HG03558 (cell line): ENCODE results near the gene CORO2B.
"Not testable (repeated sequence)": the region's sequence is repeated elsewhere in the genome, so short reads cannot be mapped to it uniquely, and the experiment has no call there.

ENCODE experiments used
- ATAC-seq: cut with Tn5 transposase; IDR thresholded peaks from one replicate; pipeline ENCODE4 v1.9.1; 2021; ENCODE audit warnings: moderate number of reproducible peaks; ENCODE audit not compliant: unreplicated experiment; ENCODE audit errors: extremely low read depth

The CORO2B gene

DNA sequence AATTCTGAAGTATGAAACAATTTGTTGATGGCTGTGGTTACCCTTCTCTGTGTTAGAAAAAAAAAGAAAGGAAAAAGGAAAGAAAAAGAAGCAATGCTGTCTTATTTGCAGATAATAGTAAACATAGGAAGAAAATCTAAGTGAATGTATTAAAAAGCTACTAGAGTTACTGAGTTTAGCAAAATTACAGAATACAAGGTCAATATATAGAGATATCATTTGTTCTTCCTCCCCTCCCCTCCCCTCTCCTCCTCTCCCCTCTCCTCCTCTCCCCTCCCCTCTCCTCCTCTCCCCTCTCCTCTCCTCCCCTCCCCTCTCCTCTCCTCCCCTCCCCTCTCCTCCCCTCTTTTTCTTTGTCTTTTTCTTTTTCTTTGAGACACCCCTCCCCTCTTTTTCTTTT, 172.8 kb downstream of the CORO2B start:
- ATAC-seq: no peak

DNA sequence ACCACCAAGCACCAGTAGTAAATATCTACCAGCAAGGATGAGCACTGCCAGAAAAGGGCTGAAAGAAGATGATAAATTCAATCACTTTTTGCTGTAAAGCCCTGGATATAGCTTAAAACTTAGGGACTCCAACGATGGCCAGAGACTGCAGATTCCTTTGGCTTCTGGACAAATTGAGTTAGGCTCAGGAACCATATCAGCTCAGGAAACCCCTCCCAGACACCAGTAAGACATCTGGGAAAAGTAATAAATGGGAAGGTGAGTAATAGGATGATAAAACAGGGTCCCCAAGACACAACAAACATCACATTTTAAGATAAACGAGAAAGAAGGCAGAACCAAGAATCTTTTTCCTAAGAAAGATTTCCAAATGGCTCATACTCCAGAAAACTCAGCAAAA, 176.9 kb downstream of the CORO2B start:
- no peak for ATAC-seq

DNA sequence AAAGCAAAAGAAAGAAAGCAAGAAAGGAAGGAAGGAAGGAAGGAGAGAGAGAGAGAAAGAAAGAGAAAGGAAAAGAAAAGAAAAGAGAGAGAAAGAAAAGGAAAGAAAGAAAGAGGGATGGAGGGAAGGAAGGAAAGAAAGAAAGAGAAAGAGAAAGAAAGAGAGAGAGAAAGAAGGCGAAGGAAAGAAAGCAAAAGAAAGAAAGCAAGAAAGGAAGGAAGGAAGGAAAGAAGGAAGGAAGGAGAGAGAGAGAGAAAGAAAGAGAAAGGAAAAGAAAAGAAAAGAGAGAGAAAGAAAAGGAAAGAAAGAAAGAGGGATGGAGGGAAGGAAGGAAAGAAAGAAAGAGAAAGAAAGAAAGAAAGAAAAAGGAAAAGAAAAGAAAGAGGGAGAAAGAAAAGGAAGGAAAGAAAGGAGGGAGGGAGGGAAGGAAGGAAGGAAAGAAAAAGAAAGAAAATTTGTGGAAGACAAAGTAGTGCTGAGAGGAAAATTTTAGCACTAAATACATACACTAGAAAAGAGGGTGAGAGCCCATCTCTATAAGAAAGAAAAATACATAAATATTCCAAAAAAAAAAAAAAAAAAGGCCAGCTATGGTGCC, 181.3 kb downstream of the CORO2B start:
- not testable (repeated sequence) for ATAC-seq

DNA sequence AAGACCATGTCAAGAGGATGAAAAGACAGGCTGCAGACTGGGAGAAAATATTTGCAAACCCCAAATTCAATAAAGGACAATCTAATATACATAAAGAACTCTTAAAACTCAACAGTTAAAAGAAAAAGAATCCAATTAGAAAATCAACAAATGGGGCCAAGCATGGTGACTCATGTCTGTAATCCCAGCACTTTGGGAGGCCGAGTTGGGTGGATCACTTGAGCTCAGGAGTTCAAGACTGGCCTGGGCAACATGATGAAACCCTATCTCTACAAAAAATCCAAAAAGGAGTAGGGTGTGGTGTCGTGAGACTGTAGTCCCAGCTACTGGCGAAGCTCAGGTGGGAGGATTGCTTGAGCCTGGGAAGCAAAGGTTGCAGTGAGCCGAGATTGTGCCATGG, 184.3 kb downstream of the CORO2B start:
- ATAC-seq: no peak

DNA sequence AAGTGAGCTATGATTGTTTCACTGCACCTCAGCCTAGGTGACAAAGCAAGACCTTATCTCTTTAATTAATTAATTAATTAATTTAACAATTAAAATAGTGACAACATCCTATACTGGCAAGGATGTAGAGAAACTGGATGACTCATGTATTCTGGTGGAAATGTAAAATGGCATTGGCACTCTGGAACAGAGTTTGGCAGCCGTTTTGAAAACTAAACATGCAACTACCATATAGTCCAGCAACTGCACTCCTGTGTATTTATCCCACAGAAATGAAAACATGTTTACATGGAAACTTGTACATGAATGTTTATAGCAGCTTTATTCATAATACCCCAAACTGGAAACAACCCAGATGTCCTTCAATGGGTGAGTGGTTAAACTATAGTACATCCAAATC, 185.3 kb downstream of the CORO2B start:
- no peak for ATAC-seq

DNA sequence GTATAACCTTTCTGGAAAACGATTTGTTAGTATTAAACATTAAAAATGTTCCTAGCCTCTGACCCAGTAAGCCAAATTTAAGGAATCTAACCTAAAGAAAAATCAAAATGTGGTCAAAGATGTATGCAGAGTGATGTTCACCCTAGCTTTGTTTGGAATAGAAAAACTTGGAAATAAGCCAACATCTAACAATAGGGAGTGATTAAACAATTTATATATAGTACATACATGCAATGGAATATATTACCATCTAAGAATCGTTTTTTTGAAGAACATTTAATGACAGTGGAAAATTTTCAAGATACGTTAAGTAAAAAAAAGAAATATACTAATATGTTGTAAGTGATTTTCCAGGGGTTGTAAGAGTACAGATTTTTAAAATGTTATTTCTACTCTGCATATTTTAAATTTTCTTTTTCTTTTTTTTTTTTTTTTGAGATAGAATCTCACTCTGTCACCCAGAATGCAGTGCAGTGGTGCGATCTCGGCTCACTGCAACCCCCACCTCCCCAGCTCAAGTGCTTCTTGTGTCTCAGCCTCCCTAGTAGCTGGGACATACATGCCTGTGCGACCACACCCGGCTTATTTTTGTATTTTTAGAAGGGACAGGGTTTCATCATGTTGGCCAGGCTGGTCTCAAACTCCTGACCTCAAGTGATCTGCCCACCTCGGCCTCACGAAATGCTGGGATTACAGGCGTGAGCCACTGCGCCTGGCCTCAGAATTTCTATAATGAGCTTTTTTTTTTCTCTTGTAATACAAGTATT, 187.0 kb downstream of the CORO2B start:
- ATAC-seq: no peak

DNA sequence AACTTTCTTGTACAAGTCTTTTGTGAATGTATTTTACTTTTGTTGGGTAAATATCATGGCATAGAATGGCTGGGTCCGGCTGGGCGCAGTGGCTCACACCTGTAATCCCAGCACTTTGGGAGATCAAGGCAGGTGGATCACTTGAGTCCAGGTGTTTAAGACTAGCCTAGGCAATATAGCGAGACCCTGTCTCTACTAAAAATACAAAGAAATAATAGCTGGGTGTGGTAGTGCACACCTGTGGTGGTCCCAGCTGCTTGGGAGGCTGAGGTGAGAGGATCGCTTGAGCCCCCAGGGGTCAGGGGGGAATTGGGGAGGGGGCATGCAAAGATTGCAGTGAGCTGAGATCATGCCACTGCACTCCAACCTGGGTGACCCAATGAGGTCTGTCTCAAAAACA, 189.0 kb downstream of the CORO2B start:
- ATAC-seq: no peak

DNA sequence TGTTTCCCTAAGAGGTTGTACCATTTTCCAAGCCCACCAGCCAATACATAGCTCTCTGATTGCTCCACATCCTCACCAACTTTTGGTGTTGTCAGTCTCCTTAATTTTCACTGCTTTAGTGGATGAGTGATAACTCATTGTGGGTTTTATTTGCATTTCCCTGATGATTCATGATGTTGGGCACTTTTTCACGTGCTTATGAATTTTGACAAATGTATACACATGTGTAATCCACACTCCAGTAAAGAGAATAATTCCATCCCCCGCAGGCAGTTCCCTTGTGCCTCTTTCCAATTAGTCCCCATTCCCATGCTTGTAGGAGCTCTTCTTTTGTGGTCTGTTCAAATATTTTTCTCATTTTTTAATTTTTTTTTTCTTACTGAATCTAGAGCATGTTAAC, 189.5 kb downstream of the CORO2B start:
- ATAC-seq: no peak

DNA sequence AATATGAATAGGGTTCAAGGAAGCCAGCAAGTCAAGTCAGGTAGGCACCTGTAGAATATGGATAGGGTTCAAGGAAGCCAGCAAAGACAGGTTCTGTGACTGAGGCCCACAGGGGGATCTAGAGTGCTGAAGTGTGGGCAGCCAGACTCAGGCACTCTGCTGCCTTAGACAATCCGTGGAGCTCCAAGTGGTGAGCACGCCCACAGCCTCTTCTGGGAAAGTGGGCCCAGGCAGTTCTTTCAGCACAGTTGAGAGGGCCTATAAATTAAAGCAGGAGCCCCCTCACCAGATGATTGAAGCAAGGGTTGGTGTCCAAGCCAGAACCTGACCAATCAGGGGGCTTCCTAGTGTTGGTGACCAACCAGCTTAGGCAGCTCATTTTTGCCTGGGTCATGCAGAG, 190.9 kb downstream of the CORO2B start:
- ATAC-seq: no peak

DNA sequence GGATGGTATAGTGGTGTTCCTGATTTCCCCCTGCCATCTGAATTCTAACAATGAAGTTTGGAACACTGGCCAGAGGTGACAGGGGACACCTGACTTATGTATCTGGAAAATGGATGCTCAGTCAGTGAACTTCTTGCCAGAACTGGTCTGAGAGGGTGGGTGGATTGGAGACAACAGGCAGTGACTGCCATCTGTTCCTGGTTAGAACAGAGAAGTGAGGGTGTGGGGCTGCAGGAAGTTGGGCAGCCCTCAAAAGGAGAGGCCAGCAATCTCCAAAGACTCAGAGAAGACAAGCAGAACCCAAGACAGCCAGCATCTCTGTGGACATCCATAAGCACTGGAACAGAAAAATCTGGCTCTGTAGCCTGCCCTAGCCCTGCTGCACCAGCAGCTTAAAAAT, 191.4 kb downstream of the CORO2B start:
- ATAC-seq: no peak

DNA sequence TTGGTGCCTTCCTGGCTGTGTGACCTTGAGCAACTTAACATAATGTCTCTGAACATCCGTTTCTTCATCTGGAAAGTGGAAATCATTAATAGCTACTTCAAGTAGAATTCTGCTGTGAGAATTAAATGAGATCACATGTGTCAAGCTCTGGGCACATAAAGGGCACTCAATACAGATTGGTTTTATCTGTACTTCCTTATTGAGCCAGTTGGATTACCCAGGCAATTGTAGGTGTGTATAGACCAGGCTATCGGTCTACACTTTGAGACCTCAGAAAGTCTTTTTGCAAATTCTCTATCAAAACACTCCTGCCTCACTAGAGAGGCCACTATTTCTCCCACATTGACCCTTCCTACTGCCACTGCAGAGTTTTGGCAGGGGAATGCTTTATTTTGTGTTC, 194.2 kb downstream of the CORO2B start:
- ATAC-seq: no peak

DNA sequence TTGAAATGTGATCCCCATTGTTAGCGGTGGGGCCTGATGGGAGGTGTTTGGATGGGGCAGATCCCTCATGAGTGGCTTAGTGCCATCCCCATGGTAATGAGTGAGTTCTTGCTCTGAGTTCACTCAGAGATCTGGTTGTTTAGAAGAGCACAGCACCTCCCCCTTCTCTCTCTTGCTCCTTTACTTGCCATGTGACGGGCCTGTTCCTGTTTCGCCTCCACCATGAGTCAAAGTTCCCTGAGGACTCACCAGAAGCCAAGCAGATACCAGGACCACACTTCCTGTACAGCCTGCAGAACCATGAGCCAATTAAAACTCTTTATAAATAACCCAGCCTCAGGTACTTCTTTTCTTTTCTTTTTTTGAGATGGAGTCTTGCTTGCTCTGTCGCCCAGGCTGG, 195.3 kb downstream of the CORO2B start:
- ATAC-seq: no peak

DNA sequence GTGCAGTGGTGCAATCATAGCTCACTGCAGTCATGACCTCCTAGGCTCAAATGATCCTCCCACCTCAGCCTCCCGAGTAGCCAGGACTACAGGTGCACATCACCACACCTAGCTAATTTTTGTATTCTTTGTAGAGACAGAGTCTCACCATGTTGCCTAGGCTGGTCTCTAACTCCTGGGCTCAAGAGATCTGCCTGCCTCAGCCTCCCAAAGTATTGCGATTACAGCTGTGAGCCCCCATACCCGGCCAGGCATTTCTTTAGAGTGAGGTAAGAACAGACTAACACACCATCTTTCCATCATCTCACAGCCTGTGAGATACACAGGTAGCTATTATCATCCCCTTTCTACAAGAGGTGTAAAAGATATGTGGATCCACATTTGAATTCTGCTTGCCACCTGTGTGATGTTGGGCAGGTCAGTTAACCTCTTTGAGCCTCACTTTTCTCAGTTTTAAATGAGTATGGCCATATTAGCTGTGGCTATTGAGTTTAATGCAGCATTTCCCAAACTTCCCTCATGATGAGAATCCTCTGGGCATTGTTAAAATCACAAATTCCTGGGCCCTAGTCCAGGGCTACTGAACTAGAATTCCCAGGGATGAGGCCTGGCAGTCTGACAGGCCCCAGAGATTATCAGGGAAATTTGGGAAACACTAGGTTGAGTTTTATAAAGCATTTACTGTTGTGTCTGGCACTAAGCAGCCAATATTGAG, 195.9 kb downstream of the CORO2B start:
- no peak for ATAC-seq

DNA sequence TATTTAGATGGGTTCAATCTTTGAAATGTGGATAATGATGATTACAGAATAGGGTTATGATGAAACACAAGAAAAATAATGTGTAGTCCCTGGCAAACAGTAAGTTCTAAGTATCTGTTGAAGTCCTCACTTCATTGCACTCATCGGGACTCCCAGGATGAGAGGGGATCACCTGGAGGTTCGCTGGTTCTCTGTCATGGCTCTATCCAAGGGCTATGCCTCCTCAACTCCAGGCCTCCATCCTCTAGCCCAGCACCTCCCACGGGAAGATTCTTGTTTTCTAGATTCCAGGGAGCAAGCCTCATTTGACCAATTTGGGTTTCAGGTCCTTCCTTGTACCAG, 196.4 kb downstream of the CORO2B start:
- ATAC-seq: no peak

DNA sequence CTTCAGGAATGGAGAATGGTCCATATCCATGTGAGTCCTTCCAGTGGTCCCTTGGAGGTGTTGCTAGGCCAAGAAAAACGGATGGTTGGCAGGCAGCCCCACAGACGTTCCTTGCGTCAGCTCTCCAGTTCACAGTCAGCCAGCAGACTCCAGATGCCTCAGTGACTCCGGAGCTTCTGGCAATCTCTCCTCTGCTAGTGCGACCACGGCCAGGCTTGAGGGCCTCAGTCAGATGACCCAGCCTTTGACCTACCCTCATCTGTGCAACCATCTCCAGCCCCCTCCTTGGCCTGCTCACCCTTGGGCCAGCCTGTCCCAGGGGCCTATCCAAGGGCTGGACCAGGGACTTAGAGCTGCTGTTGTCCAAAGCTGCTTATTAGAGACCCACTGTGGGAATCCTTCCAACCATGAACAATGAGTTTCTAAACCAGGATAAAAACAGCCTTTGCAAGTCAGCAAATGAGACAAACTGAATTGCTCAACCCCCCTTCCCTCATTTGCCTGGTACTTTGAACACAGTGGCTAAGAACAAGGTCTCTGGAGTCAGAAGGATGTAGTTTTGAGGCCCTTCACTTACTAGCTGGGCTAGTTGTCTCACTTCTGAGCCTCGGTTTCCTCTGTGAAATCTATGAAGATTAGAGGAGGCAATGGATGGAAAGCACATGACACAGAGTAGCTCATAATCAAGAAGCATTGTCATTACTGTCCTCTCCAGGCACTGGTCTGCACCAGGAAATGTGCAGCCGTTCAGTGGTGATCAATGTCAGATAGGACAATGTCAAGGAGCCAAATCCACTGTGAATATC, 197.1 kb downstream of the CORO2B start:
- ATAC-seq: no peak

DNA sequence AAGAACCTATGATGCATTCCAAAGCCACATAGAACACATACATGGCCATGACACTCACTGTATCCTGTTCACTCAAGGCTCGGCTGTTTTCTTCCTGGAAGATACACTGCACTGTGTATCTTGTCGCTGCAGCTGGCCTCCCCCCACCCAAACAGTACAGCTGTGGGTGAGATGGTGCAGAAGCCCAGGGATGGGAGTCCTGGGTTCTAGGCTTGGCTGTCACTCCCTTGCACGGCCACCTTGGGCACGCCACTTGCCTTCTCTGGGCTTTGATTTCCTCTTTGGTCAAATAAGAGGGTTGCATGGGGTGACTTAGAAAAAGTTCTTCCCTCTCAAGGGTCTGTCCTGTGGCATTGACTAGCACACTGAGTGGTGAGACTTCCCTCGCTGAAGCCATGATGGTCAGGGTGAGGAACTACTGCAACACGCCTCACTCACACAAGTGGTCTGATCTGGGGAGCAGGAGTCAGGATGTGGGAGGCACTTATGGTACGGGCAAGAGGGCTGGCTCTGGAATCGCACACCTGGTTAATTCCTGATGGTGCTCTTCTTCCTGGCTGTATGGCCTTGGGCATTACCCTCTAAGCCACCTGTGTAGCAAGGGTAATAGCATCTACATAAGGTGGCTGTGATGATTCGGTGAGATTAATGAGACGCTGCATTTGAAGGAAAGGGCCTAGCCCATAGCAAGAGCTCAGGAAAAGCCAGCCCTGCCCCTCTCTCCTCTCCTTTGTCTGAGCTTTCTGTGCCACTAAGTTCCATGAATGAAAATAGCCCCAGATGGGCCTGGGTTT, 197.9 kb downstream of the CORO2B start:
- no peak for ATAC-seq
